Measurements from ENCODE around the gene BMPER.

The BMPER gene

GRCh38 chr7:33888166-33888565, 17.2 kb upstream of the BMPER start:
- DNase-seq (ENCODE audit: low spot score) = no peak

- no peak for DNase-seq (ENCODE audit: low spot score)
Measured at GRCh38 chr7:33892945-33893344, 12.4 kb upstream of the BMPER start.

- DNase-seq (ENCODE audit: low spot score) = no peak
Measured at GRCh38 chr7:33893377-33893776, 12.0 kb upstream of the BMPER start.

GRCh38 chr7:33895025-33895804, 10.1 kb upstream of the BMPER start:
- peak; percentile 73 for DNase-seq (ENCODE audit: low spot score)

GRCh38 chr7:33900501-33900900, 4.8 kb upstream of the BMPER start:
- no peak for DNase-seq (ENCODE audit: low spot score)

GRCh38 chr7:33901199-33901598, 4.1 kb upstream of the BMPER start:
- no peak for DNase-seq (ENCODE audit: low spot score)

GRCh38 chr7:33901847-33902246, 3.5 kb upstream of the BMPER start:
- DNase-seq (ENCODE audit: low spot score) = no peak

GRCh38 chr7:33902746-33903145, 2.6 kb upstream of the BMPER start:
- no peak for DNase-seq (ENCODE audit: low spot score)

- peak; percentile 69 for DNase-seq (ENCODE audit: low spot score)
Measured at GRCh38 chr7:33903791-33904680, 1.3 kb upstream of the BMPER start.

GRCh38 chr7:33904681-33905388, 504 bp upstream of the BMPER start:
- peak; percentile 42 for DNase-seq (ENCODE audit: low spot score)

- no peak for DNase-seq (ENCODE audit: low spot score)
Measured at GRCh38 chr7:33906697-33907096, 1.4 kb downstream of the BMPER start.

GRCh38 chr7:33907625-33908024, 2.3 kb downstream of the BMPER start:
- DNase-seq (ENCODE audit: low spot score) = no peak

- no peak for DNase-seq (ENCODE audit: low spot score)
Measured at GRCh38 chr7:33909318-33909717, 4.0 kb downstream of the BMPER start.

- no peak for DNase-seq (ENCODE audit: low spot score)
Measured at GRCh38 chr7:33909755-33910154, 4.4 kb downstream of the BMPER start.

GRCh38 chr7:33910756-33911155, 5.4 kb downstream of the BMPER start:
- DNase-seq (ENCODE audit: low spot score) = no peak

- no peak for DNase-seq (ENCODE audit: low spot score)
Measured at GRCh38 chr7:33916357-33917081, 11.2 kb downstream of the BMPER start.

- no peak for DNase-seq (ENCODE audit: low spot score)
Measured at GRCh38 chr7:33917661-33918060, 12.3 kb downstream of the BMPER start.

- DNase-seq (ENCODE audit: low spot score) = no peak
Measured at GRCh38 chr7:33918438-33919143, 13.3 kb downstream of the BMPER start.

GRCh38 chr7:33919449-33919848, 14.1 kb downstream of the BMPER start:
- no peak for DNase-seq (ENCODE audit: low spot score)

- no peak for DNase-seq (ENCODE audit: low spot score)
Measured at GRCh38 chr7:33921216-33921938, 16.0 kb downstream of the BMPER start.

- no peak for DNase-seq (ENCODE audit: low spot score)
Measured at GRCh38 chr7:33922820-33923219, 17.5 kb downstream of the BMPER start.
